GM18870 (cell line): Measurements from ENCODE around the gene ZNF814.
"Not testable (repeated sequence)": the region's sequence is repeated elsewhere in the genome, so short reads cannot be mapped to it uniquely, and the experiment has no call there.

Source experiments
- ATAC-seq: cut with Tn5 transposase; IDR thresholded peaks from one replicate; pipeline ENCODE4 v1.9.1; 2021; ENCODE audit warnings: moderate library complexity; ENCODE audit not compliant: unreplicated experiment

ZNF814 gene

DNA sequence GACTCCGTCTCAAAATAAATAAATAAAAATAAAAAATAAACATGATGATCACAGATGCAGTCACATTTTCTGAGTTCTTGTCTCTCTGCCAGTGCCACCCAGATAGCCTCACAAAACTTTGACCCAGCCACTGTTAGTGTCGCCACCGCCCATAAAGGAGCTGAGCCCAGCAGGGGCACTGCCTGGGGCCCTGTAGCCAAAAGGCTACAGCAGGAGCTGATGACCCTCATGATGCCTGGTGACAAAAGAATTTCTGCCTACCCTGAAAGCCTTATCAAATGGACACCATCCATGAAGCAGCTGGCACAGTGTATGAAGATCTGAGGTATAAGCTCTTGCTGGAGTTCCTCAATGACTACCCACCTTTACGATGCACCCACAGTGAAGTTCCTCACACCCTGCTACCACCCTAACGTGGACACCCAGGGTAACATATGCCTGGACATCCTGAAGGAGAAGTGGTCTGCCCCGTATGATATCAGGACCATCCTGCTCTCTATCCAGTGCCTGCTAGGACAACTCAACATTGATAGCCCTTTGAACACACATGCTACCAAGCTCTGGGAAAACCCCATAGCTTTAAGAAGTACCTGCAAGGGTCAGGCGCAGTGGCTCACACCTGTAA, 20.9 kb downstream of the ZNF814 start:
- no peak for ATAC-seq

DNA sequence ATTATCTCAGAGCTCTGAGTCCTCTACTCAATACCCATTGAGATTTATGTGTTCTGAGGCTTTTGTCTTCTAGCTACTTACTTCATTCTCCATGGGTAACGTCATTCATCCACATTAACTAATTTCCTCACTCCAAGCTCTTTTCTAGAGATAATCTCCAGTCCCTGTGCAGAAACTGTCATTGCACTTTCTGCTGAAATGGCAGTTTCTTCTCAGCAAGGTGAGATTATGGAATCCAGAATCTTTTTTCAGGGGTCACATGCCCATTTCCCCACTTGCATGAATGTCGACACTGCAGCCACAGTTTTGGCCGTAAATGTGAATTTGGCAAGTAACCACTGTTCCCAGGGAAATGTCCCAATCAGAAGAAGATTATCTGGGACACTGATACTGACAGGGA, 26.5 kb downstream of the ZNF814 start:
- not testable (repeated sequence) for ATAC-seq

DNA sequence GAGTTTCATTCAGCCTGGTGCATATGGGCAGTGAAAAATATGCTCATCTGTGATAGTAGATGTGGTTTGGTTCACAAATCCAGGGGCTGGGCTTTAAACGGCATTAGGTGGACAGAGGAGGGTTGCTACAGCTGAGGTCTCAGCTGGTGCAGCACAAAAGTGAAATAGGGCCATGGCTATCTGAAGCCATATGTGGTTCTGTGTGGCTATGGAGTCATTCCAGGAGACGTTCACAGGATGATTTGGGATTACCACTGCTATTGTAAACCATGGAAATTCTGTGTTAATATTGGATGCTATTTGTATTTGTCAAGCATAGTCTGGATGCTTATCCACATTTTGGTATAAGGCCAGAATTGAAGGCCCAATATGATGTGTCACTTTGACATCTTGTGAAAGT, 34.7 kb downstream of the ZNF814 start:
- ATAC-seq = not testable (repeated sequence)

DNA sequence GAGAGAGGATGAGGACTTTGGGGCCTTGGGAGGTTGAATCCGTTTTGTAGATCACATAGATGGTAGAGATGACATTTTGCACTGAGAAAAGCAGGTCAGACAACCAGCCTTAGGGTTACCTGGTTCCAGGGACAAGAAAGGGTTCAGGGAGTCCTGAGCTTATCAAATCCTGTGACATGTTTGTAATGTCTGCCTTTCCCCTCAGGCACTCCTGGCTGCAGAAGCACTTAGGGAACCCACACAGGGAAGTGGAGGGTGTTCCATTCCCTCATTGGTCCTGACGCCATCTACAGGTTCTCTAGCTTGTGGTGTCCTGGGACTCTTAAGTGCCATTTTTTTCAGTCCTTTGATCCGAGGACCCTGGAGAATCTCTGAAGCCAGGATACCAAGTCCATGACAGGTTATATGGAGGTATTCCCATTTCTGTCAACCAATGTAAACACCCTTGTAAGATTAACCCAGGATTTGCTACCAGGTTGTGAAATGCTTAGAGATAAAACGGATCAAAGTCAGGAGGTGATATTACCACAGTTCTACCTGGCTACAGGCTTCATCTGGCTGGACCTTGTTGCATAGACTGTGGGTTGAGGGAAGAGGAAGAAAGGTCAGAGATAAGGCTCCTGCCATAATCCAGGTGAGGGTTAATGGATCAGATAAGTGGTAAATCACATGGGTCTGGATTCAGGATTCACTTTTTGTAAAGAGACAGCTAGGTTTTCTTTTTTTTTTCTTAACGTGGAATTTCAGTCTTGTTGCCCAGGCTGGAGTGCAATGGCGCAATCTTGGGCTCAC, 36.8 kb downstream of the ZNF814 start:
- not testable (repeated sequence) for ATAC-seq

DNA sequence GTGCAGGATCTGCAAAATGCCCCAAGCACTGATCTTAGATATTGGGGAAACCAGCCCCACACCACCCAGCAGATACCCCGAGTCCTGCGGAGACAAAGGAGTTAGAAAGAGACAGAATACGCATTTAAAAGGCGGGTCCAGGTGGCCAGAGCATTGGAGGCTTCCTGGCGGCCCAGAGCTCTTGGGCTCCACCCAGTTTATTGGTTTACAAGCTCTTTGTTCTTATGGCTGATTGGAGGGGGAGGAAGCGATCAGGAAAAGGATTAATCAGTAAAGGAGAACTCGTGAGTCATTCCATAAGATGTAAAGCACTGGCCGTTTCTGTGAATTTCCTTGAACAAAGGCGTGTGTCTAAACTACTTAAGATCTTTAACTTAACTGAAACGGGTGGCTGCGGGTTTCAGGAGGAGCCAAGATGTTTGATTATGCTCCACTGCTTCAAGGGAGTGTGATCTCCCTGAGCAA, 38.3 kb downstream of the ZNF814 start:
- no peak for ATAC-seq

DNA sequence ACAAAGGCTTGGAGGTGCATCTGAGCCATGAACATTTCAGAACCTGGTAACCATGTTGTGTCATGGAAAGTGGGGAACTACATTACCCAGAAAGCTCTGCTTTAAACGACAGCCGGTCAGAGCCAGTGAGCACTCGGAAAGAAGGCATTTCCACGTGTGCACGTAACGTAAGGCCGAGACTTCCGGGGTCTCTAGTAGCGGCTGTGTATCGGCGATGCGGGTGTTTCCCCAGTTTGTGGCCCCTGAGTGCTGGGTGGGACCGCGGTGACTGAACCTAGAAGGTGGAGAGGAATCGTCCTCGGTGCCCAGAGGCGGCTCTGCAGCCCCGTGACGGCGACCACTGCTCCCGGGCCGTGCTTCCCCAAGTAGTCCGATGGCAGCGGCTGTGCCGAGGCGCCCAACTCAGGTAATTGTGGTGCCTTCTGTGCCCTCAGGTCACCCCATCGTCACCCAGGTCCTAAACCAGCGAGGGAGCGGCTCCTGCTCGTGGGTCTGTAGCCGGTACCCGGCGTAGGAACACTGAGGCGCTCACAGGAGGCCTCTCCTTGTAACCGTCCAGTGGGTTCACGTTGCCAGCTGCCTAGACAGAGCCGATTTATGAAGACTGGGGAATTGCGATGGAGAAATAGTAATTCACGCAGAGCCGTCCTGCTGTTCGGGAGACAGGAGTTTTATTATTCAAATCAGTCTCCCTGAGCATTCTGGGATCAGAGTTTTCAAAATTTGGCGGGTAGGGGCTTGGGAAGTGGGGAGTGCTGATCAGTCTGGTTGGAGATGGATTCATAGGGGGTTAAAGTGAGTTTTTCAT, 39.0 kb downstream of the ZNF814 start, which contains the start of gene ZNF587:
Gene ZNF587 (plus strand): TSS at position 194 of the 808 bp plus-strand sequence. CDS start 180 bp downstream, at position 374.
- ATAC-seq = peak; percentile 84

DNA sequence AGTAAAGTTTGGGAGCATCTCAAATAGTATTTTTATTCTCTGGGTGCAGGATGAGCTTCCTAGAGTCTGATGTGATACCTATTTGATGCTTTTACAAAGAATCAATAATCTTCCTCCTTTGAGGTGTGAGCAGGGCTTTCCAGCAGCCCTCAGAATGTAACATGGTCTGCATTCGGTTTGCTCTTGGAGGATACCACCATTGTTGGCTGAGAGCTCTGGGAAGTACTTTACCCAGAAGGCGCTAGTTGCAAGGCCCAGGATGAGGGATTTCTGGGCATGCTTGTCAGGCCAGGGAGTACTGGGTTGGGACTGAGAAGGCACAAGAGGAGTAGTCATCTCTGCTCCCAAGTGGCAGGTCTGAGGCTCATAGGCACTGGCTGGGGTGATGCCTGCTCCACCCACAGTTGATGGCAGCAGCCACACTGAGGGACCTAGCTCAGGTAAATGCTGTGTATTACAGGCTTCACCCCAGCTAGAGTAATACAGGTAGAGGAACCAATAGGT, 39.6 kb downstream of the ZNF814 start:
- peak; percentile 18 for ATAC-seq

DNA sequence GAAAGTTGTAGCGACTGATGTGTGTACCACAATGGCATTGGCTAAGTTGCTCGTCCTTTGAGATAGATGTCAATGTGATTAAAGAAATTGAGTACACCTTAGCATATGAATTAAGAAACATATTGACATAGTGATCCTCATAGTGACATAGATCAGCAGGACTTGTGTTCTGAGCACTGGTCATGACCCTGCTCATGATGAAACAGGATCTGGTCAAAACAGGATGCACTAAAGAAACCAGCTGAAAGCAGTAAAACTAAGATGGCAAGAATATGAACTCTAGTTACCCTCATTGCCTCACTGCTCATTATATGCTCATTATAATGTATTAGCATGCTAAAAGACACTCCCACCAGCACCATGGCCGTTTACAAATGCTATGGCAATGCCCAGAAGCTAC, 41.7 kb downstream of the ZNF814 start:
- not testable (repeated sequence) for ATAC-seq

DNA sequence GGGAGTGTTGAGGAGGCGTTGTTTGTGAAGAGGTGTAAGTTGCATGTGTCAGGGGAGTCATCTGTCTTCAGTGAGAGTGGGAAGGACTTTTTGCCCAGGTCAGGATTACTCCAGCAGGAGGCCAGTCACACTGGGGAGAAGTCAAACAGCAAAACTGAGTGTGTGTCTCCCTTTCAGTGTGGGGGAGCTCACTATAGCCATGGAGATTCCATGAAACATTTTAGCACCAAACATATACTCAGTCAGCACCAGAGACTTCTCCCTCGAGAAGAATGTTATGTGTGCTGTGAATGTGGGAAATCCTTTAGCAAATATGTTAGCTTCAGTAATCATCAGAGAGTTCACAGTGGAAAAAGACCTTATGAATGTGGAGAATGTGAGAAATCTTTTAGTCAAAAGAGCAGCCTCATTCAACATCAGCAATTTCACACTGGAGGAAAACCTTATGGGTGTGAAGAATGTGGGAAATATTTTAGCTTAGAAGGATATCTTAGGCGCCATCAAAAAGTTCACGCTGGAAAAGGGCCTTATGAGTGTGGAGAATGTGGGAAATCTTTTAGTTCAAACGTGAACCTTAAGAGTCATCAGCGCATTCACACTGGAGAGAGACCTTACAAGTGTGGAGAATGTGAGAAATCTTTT, 47.6 kb downstream of the ZNF814 start:
- no peak for ATAC-seq

DNA sequence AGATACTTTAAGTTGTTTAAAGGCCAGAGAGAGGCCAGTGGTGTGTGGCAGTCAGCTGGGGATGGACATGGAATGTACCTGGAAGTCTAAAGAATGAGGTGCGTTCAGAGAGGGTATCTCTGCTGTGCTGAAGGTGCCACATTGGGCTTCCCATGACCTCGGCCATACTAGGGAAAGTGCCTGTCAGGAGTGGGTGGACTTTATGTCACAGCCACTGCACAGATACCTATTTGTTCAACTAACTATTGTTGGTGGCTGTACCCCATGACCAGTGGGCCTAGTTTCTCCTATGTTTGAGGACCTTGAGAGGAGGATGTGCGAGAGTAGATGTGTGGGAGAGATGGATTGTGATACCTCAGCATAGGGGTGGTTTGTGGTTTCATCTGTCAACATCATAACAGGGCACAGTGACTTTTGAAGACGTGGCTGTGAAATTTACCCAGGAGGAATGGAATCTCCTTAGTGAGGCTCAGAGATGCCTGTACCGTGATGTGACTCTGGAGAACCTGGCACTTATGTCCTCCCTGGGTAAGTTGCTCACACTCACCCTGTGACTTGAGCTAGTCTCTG, 50.1 kb downstream of the ZNF814 start:
- not testable (repeated sequence) for ATAC-seq

DNA sequence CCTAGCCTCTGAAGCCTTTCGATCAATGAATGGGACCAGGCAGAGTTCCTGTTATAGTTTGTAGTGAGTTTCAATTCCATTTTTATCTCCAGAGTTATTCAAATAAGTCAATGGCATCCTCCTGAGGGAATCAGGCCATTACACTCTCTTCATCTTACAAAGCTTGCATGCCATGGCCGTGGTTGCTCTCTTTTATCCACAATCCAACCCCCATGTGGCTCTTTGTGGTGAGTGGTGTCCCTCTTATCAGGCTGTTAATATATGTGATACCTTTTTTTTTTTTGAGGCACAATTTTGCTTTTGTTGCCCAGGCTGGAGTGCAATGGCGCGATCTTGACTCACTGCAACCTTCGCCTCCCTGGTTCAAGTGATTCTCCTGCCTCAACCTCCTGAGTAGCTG, 51.8 kb downstream of the ZNF814 start:
- ATAC-seq = not testable (repeated sequence)

DNA sequence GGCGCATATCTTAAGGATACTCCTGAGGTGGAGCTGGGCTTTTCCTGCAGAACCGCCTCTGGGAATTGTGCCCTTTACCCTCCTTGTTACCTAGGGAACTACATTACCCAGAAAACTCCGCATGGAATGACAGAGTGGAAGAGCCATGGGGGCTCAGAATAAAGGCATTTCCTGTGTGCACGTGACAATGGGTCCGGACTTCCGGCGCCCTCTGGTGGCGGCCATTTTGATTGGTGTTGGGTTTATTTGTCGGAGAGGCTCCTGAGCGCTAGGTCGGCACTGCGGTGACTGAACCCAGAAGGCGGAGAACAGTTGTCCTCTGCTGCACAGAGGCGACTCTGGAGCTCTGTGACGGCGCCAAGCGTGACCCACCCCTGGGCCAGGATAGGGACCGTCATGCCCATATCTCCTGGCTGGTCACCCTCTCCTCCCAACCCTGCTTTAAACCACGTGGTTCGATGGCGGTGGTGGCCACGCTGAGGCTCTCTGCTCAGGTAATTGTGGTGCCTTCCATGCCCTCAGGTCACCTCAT, 58.7 kb downstream of the ZNF814 start, which contains the start of gene ZNF587B:
Gene ZNF587B (plus strand): TSS at position 229 of the 532 bp plus-strand sequence. CDS start 230 bp downstream, at position 459.
- no peak for ATAC-seq

DNA sequence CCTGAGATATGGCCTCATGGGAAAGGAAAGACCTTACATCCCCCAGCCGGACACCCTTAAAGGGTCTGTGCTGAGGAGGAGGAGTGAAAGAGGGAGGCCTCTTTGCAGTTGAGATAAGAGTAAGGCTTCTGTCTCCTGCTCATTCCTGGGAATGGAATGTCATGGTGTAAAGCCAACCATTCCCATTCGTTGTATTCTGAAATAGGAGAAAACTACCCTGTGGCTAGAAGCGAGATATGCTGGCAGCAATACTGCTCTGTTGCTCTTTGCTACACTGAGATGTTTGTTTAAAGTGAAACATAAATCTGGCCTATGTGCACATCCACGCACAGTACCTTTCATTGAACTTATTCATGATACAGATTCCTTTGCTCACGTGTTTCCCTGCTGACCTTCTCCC, 59.5 kb downstream of the ZNF814 start:
- ATAC-seq = no peak

DNA sequence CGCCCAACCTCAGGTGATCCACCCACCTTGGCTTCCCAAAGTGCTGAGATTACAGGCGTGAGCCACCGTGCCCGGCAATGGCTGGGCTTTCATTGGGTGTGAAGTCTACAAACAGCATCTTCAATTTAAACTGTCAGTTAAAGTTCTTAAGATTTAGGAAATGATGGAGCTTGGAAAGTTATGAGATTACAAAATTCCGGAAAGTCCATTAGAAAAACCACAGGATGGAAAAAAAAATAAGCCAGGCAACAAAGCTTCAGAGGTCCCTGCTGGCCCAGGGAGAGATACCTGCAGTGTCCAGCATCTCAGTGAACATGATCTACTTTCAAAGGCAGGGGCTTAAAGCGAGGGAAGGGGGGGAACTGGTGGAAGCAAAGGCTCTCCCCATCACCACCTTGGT, 63.3 kb downstream of the ZNF814 start:
- no peak for ATAC-seq

DNA sequence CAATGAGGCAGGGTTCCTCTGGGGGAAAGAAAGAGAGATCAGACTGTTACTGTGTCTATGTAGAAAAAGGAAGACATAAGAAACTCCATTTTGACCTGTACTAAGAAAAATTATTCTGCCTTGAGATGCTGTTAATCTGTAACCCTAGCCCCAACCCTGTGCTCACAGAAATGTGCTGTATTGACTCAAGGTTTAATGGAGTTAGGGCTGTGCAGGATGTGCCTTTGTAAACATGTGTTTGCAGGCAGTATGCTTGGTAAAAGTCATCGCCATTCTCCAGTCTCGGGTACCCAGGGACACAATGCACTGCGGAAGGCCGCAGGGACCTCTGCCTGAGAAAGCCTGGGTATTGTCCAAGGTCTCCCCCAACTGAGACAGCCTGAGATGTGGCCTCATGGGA, 65.2 kb downstream of the ZNF814 start:
- ATAC-seq = not testable (repeated sequence)

DNA sequence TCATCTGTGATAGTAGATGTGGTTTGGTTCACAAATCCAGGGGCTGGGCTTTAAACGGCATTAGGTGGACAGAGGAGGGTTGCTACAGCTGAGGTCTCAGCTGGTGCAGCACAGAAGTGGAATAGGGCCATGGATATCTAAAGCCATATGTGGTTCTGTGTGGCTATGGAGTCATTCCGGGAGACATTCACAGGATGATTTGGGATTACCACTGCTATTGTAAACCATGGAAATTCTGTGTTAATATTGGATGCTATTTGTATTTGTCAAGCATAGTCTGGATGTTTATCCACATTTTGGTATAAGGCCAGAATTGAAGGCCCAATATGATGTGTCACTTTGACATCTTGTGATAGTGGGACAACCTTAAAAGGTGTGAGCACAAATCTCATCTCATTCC, 65.7 kb downstream of the ZNF814 start:
- ATAC-seq = not testable (repeated sequence)

DNA sequence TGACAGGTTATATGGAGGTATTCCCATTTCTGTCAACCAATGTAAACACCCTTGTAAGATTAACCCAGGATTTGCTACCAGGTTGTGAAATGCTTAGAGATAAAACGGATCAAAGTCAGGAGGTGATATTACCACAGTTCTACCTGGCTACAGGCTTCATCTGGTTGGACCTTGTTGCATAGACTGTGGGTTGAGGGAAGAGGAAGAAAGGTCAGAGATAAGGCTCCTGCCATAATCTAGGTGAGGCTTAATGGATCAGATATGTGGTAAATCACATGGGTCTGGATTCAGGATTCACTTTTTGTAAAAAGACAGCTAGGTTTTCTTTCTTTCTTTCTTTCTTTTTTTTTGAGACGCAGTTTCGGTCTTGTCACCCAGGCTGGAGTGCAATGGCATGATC, 67.3 kb downstream of the ZNF814 start:
- ATAC-seq = not testable (repeated sequence)

DNA sequence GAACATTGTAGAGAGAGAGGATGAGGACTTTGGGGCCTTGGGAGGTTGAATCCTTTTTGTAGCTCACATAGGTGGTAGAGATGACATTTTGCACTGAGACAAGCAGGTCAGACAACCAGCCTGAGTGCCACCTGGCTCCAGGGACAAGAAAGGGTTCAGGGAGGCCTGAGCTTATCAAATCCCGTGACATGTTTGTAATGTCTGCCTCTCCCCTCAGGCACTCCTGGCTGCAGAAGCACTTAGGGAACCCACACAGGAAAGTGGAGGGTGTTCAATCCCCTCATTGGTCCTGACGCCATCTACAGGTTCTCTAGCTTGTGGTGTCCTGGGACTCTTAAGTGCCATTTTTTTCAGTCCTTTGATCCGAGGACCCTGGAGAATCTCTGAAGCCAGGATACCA, 67.7 kb downstream of the ZNF814 start:
- ATAC-seq = not testable (repeated sequence)

DNA sequence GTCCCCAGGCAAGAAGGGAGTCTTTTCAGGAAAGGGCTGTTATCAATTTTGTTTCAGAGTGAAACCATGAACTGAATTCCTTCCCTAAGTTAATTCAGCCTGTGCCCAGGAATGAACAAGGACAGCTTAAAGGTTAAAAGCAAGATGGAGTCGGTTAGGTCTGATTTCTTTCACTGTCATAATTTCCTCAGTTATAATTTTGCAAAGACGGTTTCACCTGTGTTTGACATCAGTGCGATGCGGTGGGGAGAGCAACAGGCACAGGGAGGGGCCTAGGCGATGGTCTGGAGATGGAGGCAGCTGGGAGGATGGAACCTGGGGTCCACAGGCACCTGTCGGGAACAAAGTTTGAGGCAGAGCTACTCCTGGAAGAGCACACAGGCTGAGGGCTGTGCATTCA, 68.2 kb downstream of the ZNF814 start:
- ATAC-seq = no peak
